Glutamatergic neuron (in vitro differentiated cells): Measurements from ENCODE around the gene SSBP4. TPM values are rescaled to one million over a fixed set of nuclear protein-coding genes. Genes with fewer than 3 reads are reported as not detected.

Experiments
- DNase-seq: peaks from one replicate; pipeline ENCODE4 v3.0.0; 2022
- H3K27ac Mint-ChIP-seq: one replicate; pipeline ENCODE4 v1.8.0; 2020; ENCODE audit warnings: mild to moderate bottlenecking, mixed read lengths, inconsistent platforms; ENCODE audit not compliant: unreplicated experiment
- H3K27me3 Mint-ChIP-seq: one replicate; pipeline ENCODE4 v1.8.0; 2020; ENCODE audit warnings: mild to moderate bottlenecking, moderate library complexity, mixed read lengths, inconsistent platforms; ENCODE audit not compliant: unreplicated experiment
- H3K36me3 Mint-ChIP-seq: one replicate; pipeline ENCODE4 v1.8.0; 2020; ENCODE audit warnings: mild to moderate bottlenecking, mixed read lengths, inconsistent platforms; ENCODE audit not compliant: unreplicated experiment
- H3K4me1 Mint-ChIP-seq: one replicate; pipeline ENCODE4 v1.8.0; 2020; ENCODE audit warnings: mild to moderate bottlenecking, low read depth, mixed read lengths, inconsistent platforms; ENCODE audit not compliant: unreplicated experiment
- H3K4me3 Mint-ChIP-seq: one replicate; pipeline ENCODE4 v1.8.0; 2020; ENCODE audit warnings: mild to moderate bottlenecking, mixed read lengths, inconsistent platforms; ENCODE audit not compliant: unreplicated experiment
- H3K9me3 Mint-ChIP-seq: one replicate; pipeline ENCODE4 v1.8.0; 2020; ENCODE audit warnings: mild to moderate bottlenecking, moderate library complexity, mixed read lengths, inconsistent platforms; ENCODE audit not compliant: unreplicated experiment
- CTCF ChIP-seq: fragments of 200-600 bp; sonication (generic); IDR thresholded peaks from one replicate; pipeline ENCODE4 v1.5.0; 2021; ENCODE audit not compliant: partially characterized antibody, unreplicated experiment
- total RNA-seq: library from RNA; stranded (reverse); fragmentation: NEBNext Ultra II Directional; extraction: Animal tissue kit (Norgen Biotek cat#: 25700); gene quantifications from one replicate; pipeline ENCODE4 v1.2.1, GENCODE V29; 2021; ENCODE audit not compliant: unreplicated experiment

The SSBP4 gene
- total RNA-seq, 1 donor from 2014 or later: 177 TPM

DNA sequence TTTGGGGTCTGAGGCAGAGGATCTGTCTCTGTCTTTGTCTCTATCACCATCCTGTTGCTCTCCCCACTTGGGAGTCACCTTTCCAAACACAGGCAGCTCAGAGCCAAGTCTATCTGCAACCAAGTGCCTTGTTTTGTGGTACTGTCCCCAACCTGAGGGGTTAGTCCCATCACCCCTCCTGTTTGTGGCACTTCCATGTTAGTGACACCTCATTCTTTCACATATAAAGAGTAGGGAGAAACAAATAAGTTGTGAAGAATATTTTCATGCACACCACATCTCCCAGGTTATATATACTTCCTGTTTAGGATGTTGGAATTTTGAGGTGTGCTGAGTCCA lies 29.5 kb upstream of the SSBP4 start:
- no peaks in the 10 kb centered on the region for H3K4me1 Mint-ChIP-seq
- peaks cover 8% of the 10 kb centered on the region for H3K27me3 Mint-ChIP-seq
- H3K9me3 Mint-ChIP-seq: peaks cover 1% of the 10 kb centered on the region
- H3K4me3 Mint-ChIP-seq: no peak overlapping the region
- no peak overlapping the region for H3K27ac Mint-ChIP-seq
- no peak for DNase-seq
- TF ChIP-seq CTCF: no peak
- H3K36me3 Mint-ChIP-seq: no peaks in the 10 kb centered on the region

GRCh38 chr19:18390065-18390907 lies 28.9 kb upstream of the SSBP4 start:
- Mint-ChIP-seq H3K4me1 (no peaks in the 10 kb centered on the region), H3K27me3 (peaks cover 8% of the 10 kb centered on the region), H3K27ac (no peak overlapping the region), H3K36me3 (no peaks in the 10 kb centered on the region), H3K4me3 (no peak overlapping the region), H3K9me3 (peaks cover 1% of the 10 kb centered on the region)
- no peak for TF ChIP-seq CTCF
- DNase-seq: no peak

- no peak for TF ChIP-seq CTCF
- H3K36me3 Mint-ChIP-seq: no peaks in the 10 kb centered on the region
- H3K4me1 Mint-ChIP-seq: no peaks in the 10 kb centered on the region
- DNase-seq: no peak
- H3K4me3 Mint-ChIP-seq: no peak overlapping the region
- no peak overlapping the region for H3K27ac Mint-ChIP-seq
- peaks cover 8% of the 10 kb centered on the region for H3K27me3 Mint-ChIP-seq
- peaks cover 1% of the 10 kb centered on the region for H3K9me3 Mint-ChIP-seq
Observed at GRCh38 chr19:18391509-18392075, 27.6 kb upstream of the SSBP4 start.

DNA sequence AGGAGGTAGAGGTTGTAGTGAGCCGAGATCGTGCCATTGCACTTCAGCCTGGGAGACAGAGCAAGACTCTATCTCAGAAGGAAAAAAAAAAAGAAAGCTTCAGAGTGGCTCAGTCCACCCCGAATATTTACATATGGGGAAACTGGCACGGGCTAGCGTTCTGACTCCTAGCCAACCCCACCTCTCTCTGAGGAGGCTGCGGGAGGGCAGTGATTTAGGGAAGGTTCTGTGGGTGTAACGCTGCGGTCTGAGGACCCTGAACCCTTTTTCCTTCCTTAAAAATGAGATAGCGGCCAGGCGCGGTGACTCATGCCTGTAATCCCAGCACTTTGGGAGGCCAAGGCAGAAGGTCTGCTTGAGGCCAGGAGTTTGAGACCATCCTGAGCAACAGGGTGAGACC lies 26.8 kb upstream of the SSBP4 start:
- Mint-ChIP-seq H3K4me3 (no peak overlapping the region), H3K9me3 (peaks cover 1% of the 10 kb centered on the region), H3K36me3 (no peaks in the 10 kb centered on the region), H3K27me3 (peaks cover 8% of the 10 kb centered on the region), H3K4me1 (no peaks in the 10 kb centered on the region), H3K27ac (no peak overlapping the region)
- no peak for TF ChIP-seq CTCF
- DNase-seq: no peak

DNA sequence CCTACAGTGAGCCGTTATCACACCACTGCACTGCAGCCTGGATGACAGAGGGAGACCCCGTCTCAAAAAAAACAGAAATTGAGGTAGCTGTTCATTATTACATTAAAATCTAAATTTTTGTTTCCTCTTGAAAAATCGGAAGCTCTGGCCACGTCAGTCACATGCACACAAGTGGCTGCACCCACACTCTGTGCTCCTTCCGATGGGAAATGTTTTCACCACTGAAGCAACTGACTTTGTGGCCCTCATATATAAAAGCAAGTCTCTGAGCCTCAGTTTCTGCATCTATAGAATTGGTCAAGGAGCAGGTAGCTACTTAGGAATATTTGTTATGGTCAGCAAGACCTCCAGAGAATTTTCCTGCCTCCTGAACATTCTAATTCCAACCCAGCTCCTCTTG lies 26.3 kb upstream of the SSBP4 start:
- no peak overlapping the region for H3K4me3 Mint-ChIP-seq
- TF ChIP-seq CTCF: no peak
- H3K36me3 Mint-ChIP-seq: no peaks in the 10 kb centered on the region
- H3K9me3 Mint-ChIP-seq: peaks cover 1% of the 10 kb centered on the region
- no peaks in the 10 kb centered on the region for H3K4me1 Mint-ChIP-seq
- peaks cover 6% of the 10 kb centered on the region for H3K27me3 Mint-ChIP-seq
- no peak overlapping the region for H3K27ac Mint-ChIP-seq
- no peak for DNase-seq
